KOPT-K1 (cell line): Measurements from ENCODE around the gene CENPB.

ENCODE experiments used
- H3K27ac ChIP-seq: fragments of 200-600 bp; sonication (generic); 2 replicates; pipeline ENCODE4 v1.5.1; 2016; ENCODE audit warnings: antibody characterized with exemption, mild to moderate bottlenecking, low read depth, low read length; ENCODE audit not compliant: poor library complexity, severe bottlenecking
- H3K36me3 ChIP-seq: fragments of 200-600 bp; sonication (generic); 2 replicates; pipeline ENCODE4 v1.5.1; 2017; ENCODE audit warnings: antibody characterized with exemption, mild to moderate bottlenecking, low read length, moderate library complexity; ENCODE audit not compliant: insufficient read depth
- H3K9me3 ChIP-seq: fragments of 200-600 bp; sonication (generic); 2 replicates; pipeline ENCODE4 v1.5.1; 2017; ENCODE audit warnings: antibody characterized with exemption, low read length, mild to moderate bottlenecking; ENCODE audit not compliant: insufficient read depth, poor library complexity, severe bottlenecking

The CENPB gene

DNA sequence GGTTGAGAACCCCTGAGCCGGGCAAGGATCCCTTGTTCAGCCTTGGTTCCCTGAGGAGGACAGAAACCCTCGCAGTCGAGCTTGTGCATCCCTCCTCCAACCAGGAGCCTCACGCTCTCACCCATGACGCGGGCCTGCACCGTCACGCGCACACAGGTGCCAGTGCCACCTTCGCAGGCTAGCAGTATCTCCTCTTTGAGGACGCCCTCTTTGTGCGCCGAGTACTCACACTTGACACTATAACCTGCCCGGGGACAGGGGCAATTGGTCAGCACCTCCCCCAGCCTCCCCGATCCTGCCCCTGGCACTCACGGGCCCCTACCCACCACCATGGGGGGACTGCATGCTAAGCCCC lies 32.3 kb downstream of the CENPB start:
- H3K9me3 ChIP-seq: no peaks in the 10 kb centered on the region
- H3K36me3 ChIP-seq: peaks cover 47% of the 10 kb centered on the region; the same call in 1 of the 2 replicates
- H3K27ac ChIP-seq: no peak overlapping the region

DNA sequence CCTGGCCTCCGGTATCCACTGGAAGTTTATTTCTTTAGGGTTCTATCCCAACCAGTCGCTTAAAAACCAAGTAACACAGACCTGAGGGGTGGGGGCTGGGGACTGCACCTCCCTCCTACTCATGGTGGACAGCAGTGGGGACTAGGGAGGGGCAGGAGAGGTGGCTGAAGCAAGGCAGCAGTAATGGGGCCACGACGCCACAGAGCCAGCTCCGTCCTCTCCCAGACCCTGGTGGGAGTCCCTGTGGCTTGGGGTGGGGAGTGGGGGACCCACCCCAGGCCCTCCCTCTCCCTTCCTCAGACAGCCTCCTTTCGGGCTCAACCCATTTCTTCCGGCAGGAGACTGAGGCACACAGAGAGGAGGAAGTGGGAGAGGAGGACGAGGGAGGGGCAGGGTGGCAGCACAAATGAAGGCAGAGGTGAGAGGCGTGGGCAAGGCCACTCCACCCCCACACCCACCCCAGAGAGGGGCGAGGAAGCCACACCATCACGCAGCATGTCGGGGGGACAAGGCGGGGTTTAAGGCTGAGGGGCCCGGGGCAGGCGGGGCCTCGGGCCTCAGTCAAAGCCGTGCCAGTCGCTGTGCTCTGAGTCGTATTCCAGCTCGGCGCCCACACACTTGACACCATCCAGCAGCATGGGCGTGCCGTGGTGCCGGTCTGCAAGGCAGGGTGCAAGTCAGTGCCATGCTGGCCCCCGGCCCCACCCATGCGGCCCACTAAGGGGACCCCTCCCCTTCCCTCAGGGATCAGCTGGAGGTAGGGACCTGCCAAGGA lies 32.9 kb downstream of the CENPB start:
- Histone ChIP-seq H3K27ac (no peak overlapping the region), H3K36me3 (peaks cover 45% of the 10 kb centered on the region; the same call in 1 of the 2 replicates), H3K9me3 (no peaks in the 10 kb centered on the region)

DNA sequence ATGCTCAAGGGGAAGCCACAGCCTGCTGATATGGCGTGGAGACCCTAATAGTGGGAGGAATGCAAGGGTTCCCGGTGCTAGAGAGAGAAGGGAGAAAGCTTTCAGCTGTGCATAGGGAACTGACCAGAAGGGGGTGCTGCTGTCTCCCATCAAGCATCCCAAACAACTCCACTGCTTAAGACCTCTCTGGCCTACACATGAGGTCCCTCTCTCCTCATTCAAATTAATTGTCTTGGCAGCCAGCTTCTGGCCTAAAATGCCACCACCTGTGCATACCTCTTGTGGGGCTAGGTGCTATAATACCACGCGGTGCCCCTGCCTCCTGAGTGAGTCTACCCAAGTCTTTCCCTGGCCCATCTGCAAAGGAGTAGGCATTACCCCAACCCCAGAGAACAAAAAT lies 33.4 kb downstream of the CENPB start:
- Histone ChIP-seq H3K27ac (no peak overlapping the region), H3K9me3 (no peaks in the 10 kb centered on the region), H3K36me3 (peaks cover 39% of the 10 kb centered on the region; the same call in 1 of the 2 replicates)

DNA sequence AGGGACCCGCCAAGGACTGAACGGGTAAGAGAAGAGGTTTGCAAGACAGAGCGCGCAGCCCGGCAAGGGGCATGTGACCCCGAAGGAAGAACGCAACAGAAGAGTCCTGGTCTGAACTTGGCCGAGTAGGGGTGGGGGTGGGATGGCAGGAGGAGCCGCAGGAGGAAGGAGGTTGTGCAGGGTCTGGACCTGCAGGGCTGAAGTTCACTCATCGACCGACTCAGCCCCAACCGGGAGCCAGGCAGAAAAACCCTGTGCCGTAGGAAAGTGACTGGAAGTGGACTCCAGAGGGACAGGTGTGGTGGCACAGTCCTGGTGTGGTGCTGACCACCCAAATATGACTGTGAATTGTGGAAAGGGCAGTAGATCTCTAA lies 34.2 kb downstream of the CENPB start:
- H3K27ac ChIP-seq: no peak overlapping the region
- no peaks in the 10 kb centered on the region for H3K9me3 ChIP-seq
- peaks cover 32% of the 10 kb centered on the region; the same call in 1 of the 2 replicates for H3K36me3 ChIP-seq

DNA sequence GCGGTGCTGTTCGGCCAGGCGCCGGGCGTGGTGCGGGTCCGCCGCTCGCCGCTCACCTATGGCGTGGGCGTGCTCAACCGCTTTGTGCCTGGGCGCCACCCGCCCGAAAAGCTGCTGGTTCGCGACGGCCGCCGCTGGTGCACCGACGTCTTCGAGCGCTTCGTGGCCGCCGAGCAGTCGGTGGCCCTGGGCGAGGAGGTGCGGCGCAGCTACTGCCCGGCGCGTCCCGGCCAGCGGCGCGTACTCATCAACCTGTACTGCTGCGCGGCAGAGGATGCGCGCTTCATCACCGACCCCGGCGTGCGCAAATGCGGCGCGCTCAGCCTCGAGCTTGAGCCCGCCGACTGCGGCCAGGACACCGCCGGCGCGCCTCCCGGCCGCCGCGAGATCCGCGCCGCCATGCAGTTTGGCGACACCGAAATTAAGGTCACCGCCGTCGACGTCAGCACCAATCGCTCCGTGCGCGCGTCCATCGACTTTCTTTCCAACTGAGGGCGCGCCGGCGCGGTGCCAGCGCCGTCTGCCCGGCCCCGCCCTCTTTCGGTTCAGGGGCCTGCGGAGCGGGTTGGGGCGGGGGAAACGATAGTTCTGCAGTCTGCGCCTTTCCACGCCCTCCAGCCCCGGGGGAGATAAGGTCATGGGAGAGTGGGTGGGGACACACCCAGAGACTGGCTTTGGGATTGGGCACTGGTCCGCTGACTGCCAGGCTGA lies 34.7 kb downstream of the CENPB start:
- no peaks in the 10 kb centered on the region for H3K9me3 ChIP-seq
- peaks cover 28% of the 10 kb centered on the region; the same call in 1 of the 2 replicates for H3K36me3 ChIP-seq
- no peak overlapping the region for H3K27ac ChIP-seq

DNA sequence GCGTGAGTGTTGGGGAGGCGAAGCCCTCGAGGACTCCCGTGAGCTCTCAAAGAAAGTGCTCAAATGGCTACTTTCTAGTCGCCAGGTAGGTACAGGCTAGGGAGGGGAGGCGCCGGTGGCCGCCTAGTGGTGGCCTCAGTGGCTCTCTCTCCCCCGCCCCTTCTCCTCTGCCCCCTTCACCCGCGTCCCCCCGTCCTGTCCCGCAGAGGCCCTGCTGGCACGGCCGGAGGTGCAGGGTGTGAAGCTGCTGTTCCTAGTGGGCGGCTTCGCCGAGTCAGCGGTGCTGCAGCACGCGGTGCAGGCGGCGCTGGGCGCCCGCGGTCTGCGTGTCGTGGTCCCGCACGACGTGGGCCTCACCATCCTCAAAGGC lies 35.2 kb downstream of the CENPB start:
- Histone ChIP-seq H3K36me3 (peaks cover 26% of the 10 kb centered on the region; the same call in 1 of the 2 replicates), H3K27ac (no peak overlapping the region), H3K9me3 (no peaks in the 10 kb centered on the region)

DNA sequence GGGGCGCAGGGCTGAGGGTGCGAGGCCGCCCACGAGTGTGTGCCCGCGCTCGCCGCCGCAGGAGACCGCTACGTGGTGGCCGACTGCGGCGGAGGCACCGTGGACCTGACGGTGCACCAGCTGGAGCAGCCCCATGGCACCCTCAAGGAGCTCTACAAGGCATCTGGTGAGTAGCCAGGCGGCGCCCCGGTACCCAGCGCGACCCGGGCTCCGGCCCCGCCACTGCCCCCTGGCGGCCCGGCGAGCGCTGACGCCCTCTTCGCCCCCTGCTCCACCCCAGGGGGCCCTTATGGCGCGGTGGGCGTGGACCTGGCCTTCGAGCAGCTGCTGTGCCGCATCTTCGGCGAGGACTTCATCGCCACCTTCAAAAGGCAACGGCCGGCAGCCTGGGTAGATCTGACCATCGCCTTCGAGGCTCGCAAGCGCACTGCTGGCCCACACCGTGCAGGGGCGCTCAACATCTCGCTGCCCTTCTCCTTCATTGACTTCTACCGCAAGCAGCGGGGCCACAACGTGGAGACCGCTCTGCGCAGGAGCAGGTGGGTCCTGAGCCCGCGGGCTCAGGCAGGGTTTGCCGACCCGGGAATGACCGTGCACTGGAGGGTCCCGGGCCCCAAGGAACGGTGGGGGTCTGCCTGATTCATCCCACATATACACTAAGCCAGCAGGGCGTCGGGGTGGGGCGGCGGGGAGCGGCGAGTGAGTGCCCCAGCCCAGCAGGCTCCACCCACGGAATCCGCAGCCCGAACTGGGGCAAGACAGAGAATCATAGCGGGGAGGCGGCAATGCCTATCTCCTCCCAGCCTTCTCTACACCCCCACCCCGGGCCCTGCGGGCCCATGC lies 36.6 kb downstream of the CENPB start:
- H3K27ac ChIP-seq: no peak overlapping the region

DNA sequence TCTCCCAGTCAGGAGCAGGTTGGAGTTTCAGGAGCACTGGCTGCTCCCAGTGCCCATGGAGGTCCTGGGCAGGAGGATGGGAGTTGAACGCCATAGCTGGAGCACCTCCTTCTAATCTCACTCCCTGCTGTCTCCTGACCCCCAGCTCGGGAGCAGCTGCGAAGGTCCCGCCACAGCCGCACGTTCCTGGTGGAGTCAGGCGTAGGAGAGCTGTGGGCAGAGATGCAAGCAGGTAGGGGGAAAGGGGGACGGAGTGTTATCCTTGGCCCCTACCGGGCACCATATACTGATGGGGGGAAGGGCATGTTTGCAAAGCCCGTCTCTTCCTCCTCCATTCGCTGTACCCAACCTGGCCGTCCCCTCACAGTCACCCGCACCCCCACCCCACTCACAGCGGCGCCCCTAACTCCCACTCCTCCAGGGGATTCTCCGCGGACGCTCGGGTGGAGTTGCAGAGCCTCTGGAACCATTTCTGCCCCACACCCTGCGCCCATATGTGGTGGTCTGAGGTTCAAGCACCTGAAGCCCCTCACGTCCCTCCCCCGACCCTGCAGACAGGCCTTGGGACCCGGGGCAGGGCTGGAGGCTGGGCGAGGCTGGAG lies 37.4 kb downstream of the CENPB start:
- peaks cover 6% of the 10 kb centered on the region; the same call in 1 of the 2 replicates for H3K36me3 ChIP-seq

More for the DNA sequence above, 36.6 kb downstream of the CENPB start:
- Histone ChIP-seq H3K36me3 (peaks cover 12% of the 10 kb centered on the region; the same call in 1 of the 2 replicates), H3K9me3 (no peaks in the 10 kb centered on the region)

DNA sequence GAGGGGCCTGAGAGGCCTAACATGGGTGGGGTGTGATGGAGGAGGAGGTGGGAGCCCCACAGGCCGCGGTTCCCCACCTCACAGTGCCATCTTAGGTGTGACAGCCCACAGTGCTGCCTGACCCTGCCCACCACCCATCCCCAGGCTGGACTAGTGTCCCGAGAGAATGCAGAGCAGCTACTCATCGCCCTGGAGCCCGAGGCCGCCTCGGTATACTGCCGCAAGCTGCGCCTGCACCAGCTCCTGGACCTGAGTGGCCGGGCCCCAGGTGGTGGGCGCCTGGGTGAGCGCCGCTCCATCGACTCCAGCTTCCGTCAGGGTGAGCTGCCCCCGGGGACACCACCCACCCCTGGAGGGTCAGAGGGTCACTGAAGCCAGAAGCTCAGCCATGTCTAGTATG lies 38.5 kb downstream of the CENPB start:
- H3K27ac ChIP-seq: no peak overlapping the region
- no peaks in the 10 kb centered on the region for H3K9me3 ChIP-seq
- peaks cover 6% of the 10 kb centered on the region; the same call in 1 of the 2 replicates for H3K36me3 ChIP-seq

More for the DNA sequence above, 37.4 kb downstream of the CENPB start:
- Histone ChIP-seq H3K27ac (no peak overlapping the region), H3K9me3 (no peaks in the 10 kb centered on the region)

DNA sequence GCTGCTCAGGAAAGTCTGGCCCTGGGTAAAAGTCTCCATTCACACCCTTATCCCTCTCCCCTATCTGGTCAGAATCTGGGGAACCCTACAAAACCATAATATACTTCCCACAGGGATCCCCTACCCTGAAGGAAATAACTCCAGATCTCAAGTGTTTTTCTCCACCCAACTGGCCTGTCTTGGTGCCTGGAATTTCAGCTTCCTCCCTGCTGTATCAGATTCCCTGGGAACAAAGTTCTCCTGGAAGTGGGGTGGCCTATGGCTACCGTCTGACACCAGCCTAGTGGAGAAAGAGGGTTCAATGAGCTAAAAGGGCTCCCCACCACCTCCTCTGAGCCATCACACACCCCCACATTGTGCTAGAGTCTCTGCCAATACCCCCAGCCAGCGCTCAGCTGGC lies 39.1 kb downstream of the CENPB start:
- Histone ChIP-seq H3K36me3 (peaks cover 6% of the 10 kb centered on the region; the same call in 1 of the 2 replicates), H3K27ac (no peak overlapping the region), H3K9me3 (no peaks in the 10 kb centered on the region)

DNA sequence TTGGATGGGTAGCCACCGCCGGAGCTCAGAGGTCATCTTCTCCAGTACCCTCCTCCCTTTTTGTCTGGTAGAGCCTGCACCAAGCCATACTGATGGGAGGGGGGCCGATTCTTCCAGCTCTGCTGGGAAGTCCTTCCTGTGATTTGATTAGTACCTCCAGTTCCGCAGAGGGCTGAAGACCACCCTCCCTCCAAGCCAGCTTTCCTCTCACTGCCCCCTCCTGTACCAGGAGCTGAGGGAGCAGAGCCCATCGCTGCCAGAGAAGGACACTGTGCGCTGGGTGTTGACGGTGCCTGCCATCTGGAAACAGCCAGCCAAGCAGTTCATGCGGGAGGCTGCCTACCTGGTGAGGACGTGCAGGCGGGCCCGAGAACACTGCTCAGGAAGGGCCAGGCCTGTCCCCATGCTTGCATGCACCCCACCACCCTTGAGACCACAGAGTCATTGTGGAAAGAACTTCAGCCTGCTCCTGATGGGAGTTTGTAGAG lies 40.8 kb downstream of the CENPB start:
- H3K36me3 ChIP-seq: peaks cover 1% of the 10 kb centered on the region; the same call in 1 of the 2 replicates
- H3K27ac ChIP-seq: peak overlapping the region; percentile 9
- no peaks in the 10 kb centered on the region for H3K9me3 ChIP-seq

DNA sequence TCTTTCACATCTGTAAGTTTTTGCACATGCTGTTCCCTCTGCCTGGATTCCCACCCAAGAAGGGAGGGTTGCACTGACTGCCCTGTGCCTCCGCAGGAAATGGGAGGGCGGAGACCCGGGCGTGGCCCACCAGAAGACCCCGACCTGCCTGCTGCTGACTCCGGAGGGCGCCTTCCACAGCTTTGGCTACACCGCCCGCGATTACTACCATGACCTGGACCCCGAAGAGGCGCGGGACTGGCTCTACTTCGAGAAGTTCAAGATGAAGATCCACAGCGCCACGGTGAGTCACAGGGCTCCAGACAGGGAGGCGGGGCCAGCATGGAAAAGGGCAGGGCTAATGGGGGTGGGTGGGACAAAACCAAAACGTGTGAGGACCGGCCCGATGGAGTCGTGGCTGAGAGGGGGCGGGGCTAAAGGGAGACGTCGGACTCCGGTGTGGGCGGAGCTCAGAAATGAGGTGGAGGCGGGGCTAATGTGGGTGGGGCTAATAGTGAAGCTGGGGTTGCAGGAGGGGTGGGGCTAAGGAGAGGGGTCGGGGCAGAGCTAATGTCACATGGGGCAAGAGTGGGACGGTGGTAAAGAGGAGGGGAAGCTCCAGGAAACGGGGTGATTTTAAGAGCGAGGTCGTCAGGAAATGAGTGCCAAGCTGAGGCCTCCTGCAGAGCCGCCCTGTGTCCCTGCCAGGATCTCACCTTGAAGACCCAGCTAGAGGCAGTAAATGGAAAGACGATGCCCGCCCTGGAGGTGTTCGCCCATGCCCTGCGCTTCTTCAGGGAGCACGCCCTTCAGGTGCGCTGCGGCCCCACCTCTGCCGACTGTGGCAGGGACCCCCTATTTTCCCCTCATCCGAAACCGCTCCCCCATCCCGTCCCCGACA lies 41.5 kb downstream of the CENPB start:
- peak overlapping the region; percentile 9 for H3K27ac ChIP-seq
- no peaks in the 10 kb centered on the region for H3K9me3 ChIP-seq
- H3K36me3 ChIP-seq: no peaks in the 10 kb centered on the region

DNA sequence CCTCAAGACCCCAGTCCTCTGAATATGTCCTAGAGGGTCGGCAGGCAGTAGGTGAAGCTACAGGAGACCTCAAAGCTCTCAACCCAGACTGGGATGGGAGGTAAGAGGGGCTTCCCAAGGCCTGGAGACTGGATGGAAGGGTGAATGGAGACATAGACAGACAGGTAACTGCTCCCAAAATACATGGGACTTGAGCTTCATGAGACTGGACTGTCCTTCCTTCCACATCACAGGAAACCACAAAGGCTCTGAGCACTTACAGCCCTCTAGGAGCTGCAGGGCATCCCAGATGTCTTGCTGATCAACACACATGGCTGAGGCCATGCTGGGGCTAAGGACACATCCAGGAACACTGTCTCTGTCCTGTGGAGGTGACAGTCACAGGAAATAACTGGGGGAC lies 42.5 kb downstream of the CENPB start:
- Histone ChIP-seq H3K36me3 (no peaks in the 10 kb centered on the region), H3K27ac (no peak overlapping the region)

DNA sequence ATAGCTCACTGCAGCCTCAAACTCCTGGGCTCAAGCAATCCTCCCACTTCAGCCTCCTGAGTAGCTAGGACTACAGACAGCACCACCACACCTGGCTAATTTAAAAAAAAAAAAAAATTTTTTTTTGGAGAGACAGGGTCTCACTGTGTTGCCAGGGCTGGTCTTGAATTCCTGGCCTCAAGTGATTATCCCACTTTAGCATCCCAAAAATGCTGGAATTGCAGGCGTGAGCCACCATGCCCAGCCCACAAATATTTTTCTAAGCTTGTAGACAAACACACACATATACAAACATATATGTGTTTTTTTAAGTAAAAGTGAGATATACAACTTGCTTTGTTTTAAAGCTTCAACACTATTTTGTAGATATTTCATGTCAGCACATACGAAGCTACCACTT lies 43.3 kb downstream of the CENPB start:
- Histone ChIP-seq H3K9me3 (no peaks in the 10 kb centered on the region), H3K36me3 (no peaks in the 10 kb centered on the region), H3K27ac (no peak overlapping the region)

More for the DNA sequence above, 42.5 kb downstream of the CENPB start:
- no peaks in the 10 kb centered on the region for H3K9me3 ChIP-seq
